ENCODE data around the gene POC1A. TPM values are rescaled to one million over a fixed set of nuclear protein-coding genes. Genes with fewer than 3 reads are reported as not detected.

POC1A gene
- total and polyA plus RNA-seq, 10 of the 15 experiments (the other 5 are each of a cell fraction or from before 2014, with no cell fraction given) = 8.5 to 49.8 (median 23.5) TPM

GRCh38 chr3:52154135-52155094, at the start of gene POC1A (continued):
- TF ChIP-seq ATF2 (IDR thresholded peaks at IDR 0.05; ENCODE audit: low read length) (no peak), NR2C2 (IDR thresholded peaks at IDR 0.05; ENCODE audit: borderline replicate concordance, control insufficient read depth, insufficient read length, low read depth) (no peak), HDGF (IDR thresholded peaks at IDR 0.05) (no peak), RELA (IDR thresholded peaks at IDR 0.05; ENCODE audit: borderline replicate concordance, partially characterized antibody) (no peak), ATF7 (IDR thresholded peaks at IDR 0.05; ENCODE audit: low read depth) (peak; percentile 53), IKZF2 (IDR thresholded peaks at IDR 0.05) (peak; percentile 55 to 67; a peak in 3 of 4 replicates), NFYB (IDR thresholded peaks at IDR 0.05; ENCODE audit: insufficient read depth, low read depth, low read length) (peak; percentile 82; the same call in 1 of the 2 replicates), NFYA (IDR thresholded peaks at IDR 0.05; ENCODE audit: borderline replicate concordance, low read depth, low read length) (no peak), IRF3 (IDR thresholded peaks at IDR 0.05) (peak; percentile 37; the same call in 1 of the 2 replicates), ASH2L (IDR thresholded peaks at IDR 0.05; ENCODE audit: borderline replicate concordance, low read depth) (no peak), SREBF2 (IDR thresholded peaks at IDR 0.05; ENCODE audit: low read length) (no peak), BACH1 (IDR thresholded peaks at IDR 0.05; ENCODE audit: borderline replicate concordance) (no peak), SIN3A (IDR thresholded peaks at IDR 0.05; ENCODE audit: low read depth, low read length) (peak; percentile 99), ZBTB4 (CRISPR knock-in tag; IDR thresholded peaks at IDR 0.05) (no peak), STAT3 (IDR thresholded peaks at IDR 0.05; ENCODE audit: low read depth, low read length) (no peak), STAT1 (conservative IDR thresholded peaks at IDR 0.05) (no peak), RAD21 (IDR thresholded peaks at IDR 0.05; ENCODE audit: insufficient read depth, low read depth, low read length) (no peak), ZNF274 (IDR thresholded peaks at IDR 0.05; ENCODE audit: insufficient read depth, insufficient read length) (no peak), BMI1 (IDR thresholded peaks at IDR 0.05; ENCODE audit: borderline replicate concordance) (no peak), SP1 (IDR thresholded peaks at IDR 0.05; ENCODE audit: low read depth, low read length) (peak; percentile 90), TCF3 (IDR thresholded peaks at IDR 0.05; ENCODE audit: borderline replicate concordance, insufficient read depth, low read depth, low read length) (0 out of 2 replicates have a peak, but pooled peaks have one; percentile 19), USF2 (IDR thresholded peaks at IDR 0.05; ENCODE audit: borderline replicate concordance, low read depth, low read length) (peak; percentile 71), HCFC1 (IDR thresholded peaks at IDR 0.05; ENCODE audit: low read length) (peak; percentile 84), NRF1 (conservative IDR thresholded peaks at IDR 0.05; ENCODE audit: low read depth, low read length) (peak; percentile 58), YY1 (IDR thresholded peaks at IDR 0.05; ENCODE audit: low read depth, low read length) (peak; percentile 87)

All from GM12878 (cell line).